K562 (cell line): ENCODE results near the gene ABCA3. TPM values are rescaled to one million over a fixed set of nuclear protein-coding genes. Genes with fewer than 3 reads are reported as not detected.

ENCODE experiments used
- ATAC-seq: fragments of 200-7000 bp; cut with Tn5 transposase; 3 replicates; pipeline ENCODE4 v1.9.1; 2020; ENCODE audit warnings: moderate library complexity
- BruUV-seq: library from RNA; stranded (reverse); fragments of 400-500 nt; replicated peaks from 2 replicates; lab custom pipeline; 2021; lab: Mats Ljungman, UMichigan
- CTCF ChIA-PET: fragments of 300-600 bp; formaldehyde crosslinking; extraction: SDS; loops from one replicate; lab custom pipeline; 2021; ENCODE audit warnings: low intra/inter-chr PET ratio; lab: Yijun Ruan, JAX
- POLR2A ChIA-PET: fragments of 300-600, 350-650 bp; sonication (Branson Sonifier 250); formaldehyde crosslinking; extraction: SDS; loops from one replicate; lab custom pipeline; 2021; ENCODE audit warnings: antibody characterized with exemption, inconsistent platforms; lab: Yijun Ruan, JAX
- DNase-seq, 4 experiments: peaks; one replicate each; pipeline versions ENCODE4 v3.0.0 to v3.0.0-alpha.2; 2011 to 2018; ENCODE audit warnings: low spot score in 3 of 4, mixed read lengths in 3 of 4; ENCODE audit errors: extremely low read depth in 1 of 4
- FAIRE-seq: peaks from 2 replicates; lab custom pipeline; 2011; peaks lifted over from hg19 to GRCh38; lab: Jason Lieb, UNC
- H2AFZ ChIP-seq: 2 replicates; pipeline ENCODE4 v1.6.0; 2011; ENCODE audit warnings: low read depth, low read length, control low read depth, inconsistent platforms
- H3K27ac ChIP-seq: fragments of 200-600 bp; 3 replicates; pipeline ENCODE4 v1.8.0; 2011; ENCODE audit warnings: low read depth, mild to moderate bottlenecking, control low read depth, inconsistent platforms, low read length, moderate library complexity, mixed read lengths; ENCODE audit errors: extremely low read depth
- H3K27me3 ChIP-seq, 2 experiments: fragments of 300-600 bp in 1 of 2; 2 replicates in 1 of 2; 3 replicates in 1 of 2; pipeline versions ENCODE4 v1.6.0 to v1.8.0; 2011; ENCODE audit warnings: inconsistent platforms in 2 of 2, low read length in 2 of 2, mild to moderate bottlenecking in 1 of 2, mixed read lengths in 1 of 2, moderate library complexity in 1 of 2; ENCODE audit not compliant: control insufficient read depth in 2 of 2, insufficient read depth in 2 of 2
- H3K36me3 ChIP-seq: fragments of 300-600 bp; 3 replicates; pipeline ENCODE4 v1.8.0; 2011; ENCODE audit warnings: mild to moderate bottlenecking, low read length, inconsistent platforms; ENCODE audit not compliant: control insufficient read depth, insufficient read depth
- H3K4me1 ChIP-seq, 2 experiments: fragments of 200-600 bp in 1 of 2; replicated peaks in 1 of 2; 2 replicates in 1 of 2; 3 replicates in 1 of 2; pipeline versions ENCODE4 v1.5.1 to v1.8.0; 2011; ENCODE audit warnings: inconsistent platforms in 2 of 2, low read length in 2 of 2, mild to moderate bottlenecking in 1 of 2, mixed read lengths in 1 of 2, moderate library complexity in 1 of 2; ENCODE audit not compliant: control insufficient read depth in 2 of 2, insufficient read depth in 2 of 2
- H3K4me2 ChIP-seq: 2 replicates; pipeline ENCODE4 v1.6.1; 2011; ENCODE audit warnings: low read length, control low read depth, inconsistent platforms, mixed read lengths; ENCODE audit not compliant: insufficient read depth
- H3K4me3 ChIP-seq: fragments of 200-600 bp; sonication (generic), shearing (Covaris generic); 2 replicates; pipeline ENCODE4 v1.5.1; 2016; ENCODE audit warnings: control low read depth, inconsistent platforms
- H3K79me2 ChIP-seq: fragments of 200-600 bp; 3 replicates; pipeline ENCODE4 v1.8.0; 2011; ENCODE audit warnings: low read length, inconsistent platforms; ENCODE audit not compliant: control insufficient read depth, insufficient read depth
- H3K9ac ChIP-seq, 2 experiments: 2 replicates each; pipeline versions ENCODE4 v1.6.0 to v1.6.1; 2011; ENCODE audit warnings: low read depth in 2 of 2, low read length in 2 of 2, control low read depth in 1 of 2, inconsistent platforms in 1 of 2, mild to moderate bottlenecking in 1 of 2, mixed read lengths in 1 of 2; ENCODE audit not compliant: insufficient read depth in 1 of 2
- H3K9me1 ChIP-seq: one replicate; pipeline ENCODE4 v1.6.0; 2011; ENCODE audit warnings: inconsistent platforms, mild to moderate bottlenecking, low read length, moderate library complexity; ENCODE audit not compliant: control insufficient read depth, insufficient read depth
- H3K9me3 ChIP-seq: replicated peaks from 2 replicates; pipeline ENCODE4 v1.5.1; 2011; ENCODE audit warnings: low read depth, low read length, inconsistent platforms; ENCODE audit not compliant: control insufficient read depth, insufficient read depth
- H4K20me1 ChIP-seq: replicated peaks from 2 replicates; pipeline ENCODE4 v1.6.1; 2011; ENCODE audit warnings: low read length, inconsistent platforms, mixed read lengths; ENCODE audit not compliant: control insufficient read depth, insufficient read depth
- ASH1L ChIP-seq: fragments of 450-650 bp; IDR thresholded peaks from 2 replicates; pipeline ENCODE4 v1.6.1; 2018; ENCODE audit warnings: borderline replicate concordance, mild to moderate bottlenecking, low read depth; ENCODE audit not compliant: partially characterized antibody
- CCNT2 ChIP-seq: IDR thresholded peaks from 2 replicates; pipeline ENCODE4 v1.6.1; 2011; ENCODE audit warnings: borderline replicate concordance, low read depth, mild to moderate bottlenecking, moderate library complexity, mixed read lengths, low read length; ENCODE audit not compliant: insufficient read length; ENCODE audit errors: extremely low read depth
- FOS ChIP-seq: IDR thresholded peaks from 3 replicates; pipeline ENCODE4 v1.6.1; 2011; ENCODE audit not compliant: insufficient read length; ENCODE audit errors: extremely low read depth
- FUS ChIP-seq: fragments of 200-400 bp; formaldehyde crosslinking; optimal IDR thresholded peaks from 2 replicates; pipeline ENCODE3; 2017; ENCODE audit warnings: low read depth, low read length
- HMGN3 ChIP-seq: IDR thresholded peaks from 2 replicates; pipeline ENCODE4 v1.6.1; 2011; ENCODE audit warnings: borderline replicate concordance, low read depth, mild to moderate bottlenecking, mixed read lengths, low read length; ENCODE audit not compliant: insufficient read length; ENCODE audit errors: extremely low read depth
- PHF8 ChIP-seq: fragments of 200-600 bp; sonication (generic); IDR thresholded peaks from 2 replicates; pipeline ENCODE4 v1.6.1; 2012; ENCODE audit warnings: mixed run types, mild to moderate bottlenecking, inconsistent platforms, low read length, moderate library complexity, borderline replicate concordance
- POLR2A ChIP-seq: fragments of 450-650 bp; conservative IDR thresholded peaks from 2 replicates; pipeline ENCODE4 v1.6.1; 2016
- RNF2 ChIP-seq: sonication (generic); IDR thresholded peaks from 2 replicates; pipeline ENCODE4 v1.6.1; 2016
- WGBS: fragments of 100-300 bp; shearing (Covaris generic); methylation state at CpG from one replicate; pipeline ENCODE4 v1.1.6; 2016; ENCODE audit warnings: low coverage, mixed read lengths; ENCODE audit not compliant: insufficient coverage; ENCODE audit errors: missing lambda C conversion rate; 5-methylcytosine and 5-hydroxymethylcytosine counted together
- in situ Hi-C: fragments of 300-500 bp; cut with MboI; formaldehyde crosslinking; loops from 4 replicates; pipeline ENCODE4 v1.15.0; 2018; ENCODE audit warnings: inconsistent platforms, mixed read lengths
- intact Hi-C: fragments of 100-400 bp; cut with micrococcal nuclease; formaldehyde crosslinking; loops from 2 replicates; pipeline ENCODE4 v1.14.2; 2022
- polyA plus RNA-seq, 8 experiments: library from polyadenylated mRNA; depleted of rRNA in 4 of 8; stranded (reverse) in 5 of 8; unstranded in 3 of 8; fragments of >200 nt; fragmentation: Nextera tagmentation in 2 of 8; fragmentation: Illumina TruSeq in 1 of 8; extraction: Ambion mirVana in 2 of 8; extraction: Trizol in 1 of 8; gene quantifications; 2 replicates each; pipeline versions ENCODE4 v1.2.1 to v1.2.3, GENCODE V29; 2011 to 2014; ENCODE audit warnings: inconsistent platforms in 1 of 8, missing spikeins in 1 of 8
- total RNA-seq, 7 experiments: library from RNA; depleted of rRNA in 6 of 7; stranded (reverse); fragments of >200 nt in 6 of 7; fragmentation: Illumina TruSeq in 2 of 7; extraction: Trizol in 2 of 7; gene quantifications; 2 replicates each; pipeline versions ENCODE4 v1.2.1 to v1.2.3, GENCODE V29; 2011 to 2021; ENCODE audit warnings: low replicate concordance in 1 of 7
- TF ChIP-seq, protein P1 (sequence below): IDR thresholded peaks from 2 replicates; pipeline ENCODE4 v1.6.1; 2011; ENCODE audit warnings: borderline replicate concordance, low read depth, mild to moderate bottlenecking, moderate library complexity, low read length; ENCODE audit not compliant: insufficient read depth, poor library complexity, severe bottlenecking
- TF ChIP-seq, protein P2 (sequence below): fragments of 250-450 bp; sonication (Bioruptor Pico); IDR thresholded peaks from 2 replicates; pipeline ENCODE4 v1.9.0; 2021; ENCODE audit warnings: mild to moderate bottlenecking, inconsistent platforms
- TF ChIP-seq, protein P3 (sequence below): IDR thresholded peaks from 3 replicates; pipeline ENCODE4 v1.6.1; 2011; ENCODE audit warnings: borderline replicate concordance, mild to moderate bottlenecking; ENCODE audit not compliant: insufficient read length, insufficient read depth

Gene ABCA3
- total and polyA plus RNA-seq, 9 of the 15 experiments (the other 6 are each of a cell fraction or from before 2014, with no cell fraction given) = 0.66 to 23.7 (median 6.9) TPM

DNA sequence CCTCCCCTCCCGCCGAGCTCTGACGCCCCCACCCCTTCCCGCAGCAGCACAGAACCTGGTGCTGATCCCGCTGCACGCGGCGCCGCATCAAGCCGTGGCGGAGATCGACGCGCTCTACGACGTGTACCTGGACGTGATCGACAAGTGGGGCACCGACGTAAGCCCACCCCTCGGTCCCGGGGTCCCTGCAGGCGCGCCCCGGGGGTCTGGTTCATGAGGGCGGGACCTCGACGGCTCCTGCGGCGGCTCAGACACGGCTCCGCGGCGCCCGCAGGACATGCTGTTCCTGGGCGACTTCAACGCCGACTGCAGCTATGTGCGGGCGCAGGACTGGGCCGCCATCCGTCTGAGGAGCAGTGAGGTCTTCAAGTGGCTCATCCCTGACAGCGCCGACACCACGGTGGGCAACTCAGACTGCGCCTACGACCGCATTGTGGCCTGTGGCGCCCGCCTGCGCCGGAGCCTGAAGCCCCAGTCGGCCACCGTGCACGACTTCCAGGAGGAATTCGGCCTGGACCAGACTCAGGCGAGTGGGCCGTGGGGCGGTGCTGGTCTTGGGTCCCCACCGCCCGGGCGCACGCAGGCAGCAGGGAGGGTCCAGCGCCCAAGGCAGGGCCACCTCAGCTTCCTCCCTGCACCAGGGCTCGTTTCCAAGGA, 102.9 kb downstream of the ABCA3 start (continued):
- TF ChIP-seq HMGN3 (peak; percentile 58), FUS (peak; percentile 31), CCNT2 (peak; percentile 53)
- TF ChIP-seq, protein P1, sequence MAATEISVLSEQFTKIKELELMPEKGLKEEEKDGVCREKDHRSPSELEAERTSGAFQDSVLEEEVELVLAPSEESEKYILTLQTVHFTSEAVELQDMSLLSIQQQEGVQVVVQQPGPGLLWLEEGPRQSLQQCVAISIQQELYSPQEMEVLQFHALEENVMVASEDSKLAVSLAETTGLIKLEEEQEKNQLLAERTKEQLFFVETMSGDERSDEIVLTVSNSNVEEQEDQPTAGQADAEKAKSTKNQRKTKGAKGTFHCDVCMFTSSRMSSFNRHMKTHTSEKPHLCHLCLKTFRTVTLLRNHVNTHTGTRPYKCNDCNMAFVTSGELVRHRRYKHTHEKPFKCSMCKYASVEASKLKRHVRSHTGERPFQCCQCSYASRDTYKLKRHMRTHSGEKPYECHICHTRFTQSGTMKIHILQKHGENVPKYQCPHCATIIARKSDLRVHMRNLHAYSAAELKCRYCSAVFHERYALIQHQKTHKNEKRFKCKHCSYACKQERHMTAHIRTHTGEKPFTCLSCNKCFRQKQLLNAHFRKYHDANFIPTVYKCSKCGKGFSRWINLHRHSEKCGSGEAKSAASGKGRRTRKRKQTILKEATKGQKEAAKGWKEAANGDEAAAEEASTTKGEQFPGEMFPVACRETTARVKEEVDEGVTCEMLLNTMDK = no peak
- TF ChIP-seq, all 486 proteins: peak for 11

DNA sequence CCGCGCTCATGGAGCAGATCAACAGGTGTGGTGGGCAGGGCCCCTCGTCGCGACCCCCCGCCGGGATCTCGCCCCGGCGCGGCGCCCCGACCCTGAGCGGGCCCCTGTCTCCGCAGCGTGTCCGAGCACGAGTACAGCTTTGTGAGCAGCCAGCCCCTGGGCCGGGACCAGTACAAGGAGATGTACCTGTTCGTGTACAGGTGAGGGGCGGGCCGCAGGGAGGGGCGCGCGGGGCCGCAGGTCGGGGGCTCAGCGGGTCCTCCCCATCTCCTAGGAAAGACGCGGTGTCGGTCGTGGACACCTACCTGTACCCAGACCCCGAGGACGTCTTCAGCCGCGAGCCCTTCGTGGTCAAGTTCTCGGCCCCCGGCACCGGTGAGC, 103.4 kb downstream of the ABCA3 start:
- Histone ChIP-seq H3K4me1 (peaks cover 0 to 53% of the 10 kb centered on the region in 2 experiments; a peak in 2 of 5 replicates), H3K9me3 (no peaks in the 10 kb centered on the region), H2AFZ (no peak overlapping the region), H3K4me3 (no peak overlapping the region), H3K79me2 (no peaks in the 10 kb centered on the region), H3K27ac (no peak overlapping the region), H3K36me3 (peaks cover 57% of the 10 kb centered on the region; the same call in 2 of the 3 replicates), H3K4me2 (no peak overlapping the region), H3K9ac (no peak overlapping the region)
- BruUV-seq = no TSS peak
- no peak for FAIRE-seq
- DNase-seq = no peak
- intact Hi-C loops = no loop called here
- ChIA-PET POLR2A (interaction anchor here (6.6 kb wide), 1 partner anchor 14 kb away, joined by 39 read pairs; the partner anchor contains the start of gene ECI1), CTCF (no interaction called here)
- no peak for ATAC-seq
- no peak for TF ChIP-seq ASH1L
- TF ChIP-seq, protein P2, sequence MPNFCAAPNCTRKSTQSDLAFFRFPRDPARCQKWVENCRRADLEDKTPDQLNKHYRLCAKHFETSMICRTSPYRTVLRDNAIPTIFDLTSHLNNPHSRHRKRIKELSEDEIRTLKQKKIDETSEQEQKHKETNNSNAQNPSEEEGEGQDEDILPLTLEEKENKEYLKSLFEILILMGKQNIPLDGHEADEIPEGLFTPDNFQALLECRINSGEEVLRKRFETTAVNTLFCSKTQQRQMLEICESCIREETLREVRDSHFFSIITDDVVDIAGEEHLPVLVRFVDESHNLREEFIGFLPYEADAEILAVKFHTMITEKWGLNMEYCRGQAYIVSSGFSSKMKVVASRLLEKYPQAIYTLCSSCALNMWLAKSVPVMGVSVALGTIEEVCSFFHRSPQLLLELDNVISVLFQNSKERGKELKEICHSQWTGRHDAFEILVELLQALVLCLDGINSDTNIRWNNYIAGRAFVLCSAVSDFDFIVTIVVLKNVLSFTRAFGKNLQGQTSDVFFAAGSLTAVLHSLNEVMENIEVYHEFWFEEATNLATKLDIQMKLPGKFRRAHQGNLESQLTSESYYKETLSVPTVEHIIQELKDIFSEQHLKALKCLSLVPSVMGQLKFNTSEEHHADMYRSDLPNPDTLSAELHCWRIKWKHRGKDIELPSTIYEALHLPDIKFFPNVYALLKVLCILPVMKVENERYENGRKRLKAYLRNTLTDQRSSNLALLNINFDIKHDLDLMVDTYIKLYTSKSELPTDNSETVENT (CRISPR knock-in tag) = no peak
- TF ChIP-seq RNF2 = no peak
- no peak for TF ChIP-seq POLR2A
- no peak for TF ChIP-seq FOS
- TF ChIP-seq, protein P3, sequence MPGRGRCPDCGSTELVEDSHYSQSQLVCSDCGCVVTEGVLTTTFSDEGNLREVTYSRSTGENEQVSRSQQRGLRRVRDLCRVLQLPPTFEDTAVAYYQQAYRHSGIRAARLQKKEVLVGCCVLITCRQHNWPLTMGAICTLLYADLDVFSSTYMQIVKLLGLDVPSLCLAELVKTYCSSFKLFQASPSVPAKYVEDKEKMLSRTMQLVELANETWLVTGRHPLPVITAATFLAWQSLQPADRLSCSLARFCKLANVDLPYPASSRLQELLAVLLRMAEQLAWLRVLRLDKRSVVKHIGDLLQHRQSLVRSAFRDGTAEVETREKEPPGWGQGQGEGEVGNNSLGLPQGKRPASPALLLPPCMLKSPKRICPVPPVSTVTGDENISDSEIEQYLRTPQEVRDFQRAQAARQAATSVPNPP = no peak
- no peak for TF ChIP-seq PHF8
- TF ChIP-seq, all 486 proteins: peak for 0
- WGBS = no CpG with 5 or more reads among the region's 40 CpGs
- Histone ChIP-seq H3K9me1 (no peaks in the 10 kb centered on the region), H3K27me3 (no peaks in the 10 kb centered on the region), H4K20me1 (no peaks in the 10 kb centered on the region)
- in situ Hi-C loops = no loop called here
